GM12878 (cell line): Measurements from ENCODE around the gene MRPL36. TPM values are rescaled to one million over a fixed set of nuclear protein-coding genes. Genes with fewer than 3 reads are reported as not detected.

ENCODE experiments used
- ATAC-seq: fragments of 200-7000 bp; cut with Tn5 transposase; 3 replicates; pipeline ENCODE4 v1.9.1; 2020; ENCODE audit warnings: mild to moderate bottlenecking, moderate library complexity
- BruUV-seq: library from RNA; stranded (reverse); fragments of 400-500 nt; replicated peaks from 2 replicates; lab custom pipeline; 2021; lab: Mats Ljungman, UMichigan
- CTCF ChIA-PET: fragments of 300-600 bp; sonication (Branson Sonifier 250); formaldehyde crosslinking; extraction: SDS; loops from one replicate; lab custom pipeline; 2021; ENCODE audit warnings: inconsistent platforms; lab: Yijun Ruan, JAX
- POLR2A ChIA-PET: fragments of 350-600 bp; formaldehyde crosslinking; extraction: SDS; loops from one replicate; lab custom pipeline; 2021; ENCODE audit warnings: inconsistent platforms; lab: Charles Lee
- RAD21 ChIA-PET: fragments of 300-600 bp; sonication (Branson Sonifier 250); formaldehyde crosslinking; loops from one replicate; lab custom pipeline; 2023; ENCODE audit warnings: antibody characterized with exemption; ENCODE audit not compliant: unreplicated experiment; lab: Charles Lee
- SMC1A ChIA-PET: fragments of 300-600 bp; sonication (Branson Sonifier 250); formaldehyde crosslinking; loops from one replicate; lab custom pipeline; 2023; ENCODE audit not compliant: unreplicated experiment, uncharacterized antibody; lab: Charles Lee
- DNase-seq: peaks from one replicate; pipeline ENCODE4 v3.0.0-alpha.2; 2011; ENCODE audit warnings: low read depth, low spot score
- FAIRE-seq: peaks from 3 replicates; lab custom pipeline; 2011; peaks lifted over from hg19 to GRCh38; lab: Jason Lieb, UNC
- H2AFZ ChIP-seq: 2 replicates; pipeline ENCODE4 v1.6.0; 2011; ENCODE audit warnings: low read depth, low read length, control low read depth; ENCODE audit not compliant: control insufficient read depth
- H3K27ac ChIP-seq: 2 replicates; pipeline ENCODE4 v1.5.1; 2011; ENCODE audit warnings: control low read depth; ENCODE audit not compliant: control insufficient read depth, insufficient read depth
- H3K27me3 ChIP-seq, 2 experiments: replicated peaks in 1 of 2; 2 replicates each; pipeline versions ENCODE4 v1.6.0 to v1.6.1; 2011; ENCODE audit warnings: low read length in 1 of 2; ENCODE audit not compliant: control insufficient read depth in 2 of 2, insufficient read depth in 2 of 2
- H3K36me3 ChIP-seq, 2 experiments: 2 replicates each; pipeline ENCODE4 v1.5.1; 2011; ENCODE audit warnings: low read length in 1 of 2; ENCODE audit not compliant: control insufficient read depth in 2 of 2, insufficient read depth in 2 of 2
- H3K4me1 ChIP-seq: 2 replicates; pipeline ENCODE4 v1.6.1; 2011; ENCODE audit warnings: mild to moderate bottlenecking, low read length, moderate library complexity, mixed read lengths; ENCODE audit not compliant: control insufficient read depth, insufficient read depth
- H3K4me2 ChIP-seq: 2 replicates; pipeline ENCODE4 v1.6.0; 2011; ENCODE audit warnings: control low read depth; ENCODE audit not compliant: control insufficient read depth, insufficient read depth
- H3K4me3 ChIP-seq: fragments of 200-600 bp; sonication (generic); 2 replicates; pipeline ENCODE4 v1.5.1; 2016
- H3K79me2 ChIP-seq: 2 replicates; pipeline ENCODE4 v1.6.0; 2011; ENCODE audit warnings: low read length; ENCODE audit not compliant: control insufficient read depth, insufficient read depth
- H3K9ac ChIP-seq: 2 replicates; pipeline ENCODE4 v1.8.0; 2011; ENCODE audit warnings: low read length, control low read depth, mixed read lengths; ENCODE audit not compliant: control insufficient read depth, insufficient read depth
- H3K9me3 ChIP-seq: replicated peaks from 3 replicates; pipeline ENCODE4 v1.5.1; 2011; ENCODE audit warnings: mild to moderate bottlenecking, low read length; ENCODE audit not compliant: control insufficient read depth, insufficient read depth
- H4K20me1 ChIP-seq: 2 replicates; pipeline ENCODE4 v1.6.0; 2011; ENCODE audit not compliant: control insufficient read depth, insufficient read depth
- ASH2L ChIP-seq: fragments of 300-600, 200-600 bp; sonication (generic); IDR thresholded peaks from 2 replicates; pipeline ENCODE4 v1.6.1; 2017; ENCODE audit warnings: low read depth, mild to moderate bottlenecking, borderline replicate concordance
- DPF2 ChIP-seq: fragments of 450-650 bp; IDR thresholded peaks from 2 replicates; pipeline ENCODE4 v1.6.1; 2017; ENCODE audit warnings: mild to moderate bottlenecking
- ESRRA ChIP-seq: IDR thresholded peaks from 2 replicates; pipeline ENCODE4 v1.6.1; 2012; ENCODE audit warnings: mild to moderate bottlenecking, low read length, improper control_type of control experiment
- HDAC2 ChIP-seq: fragments of 200-600 bp; sonication (generic); IDR thresholded peaks from 2 replicates; pipeline ENCODE4 v1.6.1; 2017
- NBN ChIP-seq: fragments of 450-650 bp; IDR thresholded peaks from 2 replicates; pipeline ENCODE4 v1.6.1; 2016
- PAX8 ChIP-seq: fragments of 450-650 bp; IDR thresholded peaks from 2 replicates; pipeline ENCODE4 v1.6.1; 2017; ENCODE audit warnings: mild to moderate bottlenecking, moderate library complexity
- SMARCA5 ChIP-seq: fragments of 450-650 bp; IDR thresholded peaks from 2 replicates; pipeline ENCODE4 v1.6.1; 2017; ENCODE audit warnings: mild to moderate bottlenecking
- TBL1XR1 ChIP-seq: IDR thresholded peaks from 2 replicates; pipeline ENCODE4 v1.6.1; 2012; ENCODE audit warnings: low read depth, low read length, improper control_type of control experiment
- USF1 ChIP-seq: IDR thresholded peaks from 2 replicates; pipeline ENCODE4 v1.6.1; 2011; ENCODE audit warnings: borderline replicate concordance, low read depth, mild to moderate bottlenecking, moderate library complexity, mixed read lengths, low read length; ENCODE audit not compliant: insufficient read depth; ENCODE audit errors: extremely low read length
- ZBTB11 ChIP-seq: fragments of 450-650 bp; formaldehyde crosslinking; IDR thresholded peaks from 2 replicates; pipeline ENCODE4 v1.5.0; 2022; ENCODE audit warnings: mild to moderate bottlenecking, missing genetic modification characterization
- ZBTB40 ChIP-seq: fragments of 450-650 bp; IDR thresholded peaks from 2 replicates; pipeline ENCODE4 v1.6.1; 2016; ENCODE audit warnings: mild to moderate bottlenecking, moderate library complexity, borderline replicate concordance
- ZNF622 ChIP-seq: fragments of 450-650 bp; IDR thresholded peaks from 2 replicates; pipeline ENCODE4 v1.6.1; 2017; ENCODE audit warnings: mild to moderate bottlenecking, inconsistent platforms
- WGBS: methylation state at CpG from one replicate; pipeline ENCODE4 v1.1.6; 2016; ENCODE audit warnings: low lambda C conversion rate; ENCODE audit not compliant: insufficient replicate concordance, insufficient coverage; ENCODE audit errors: missing lambda C conversion rate; 5-methylcytosine and 5-hydroxymethylcytosine counted together
- in situ Hi-C: fragments of 300-500 bp; cut with MboI; formaldehyde crosslinking; loops from 9 replicates; pipeline ENCODE4 v1.14.3; 2018; ENCODE audit warnings: mixed read lengths
- intact Hi-C: fragments of 100-400 bp; cut with micrococcal nuclease; formaldehyde crosslinking; loops from one replicate; pipeline ENCODE4 v1.14.2; 2022; ENCODE audit not compliant: unreplicated experiment
- polyA plus RNA-seq, 11 experiments: library from polyadenylated mRNA; depleted of rRNA in 4 of 11; unstranded in 6 of 11; stranded (reverse) in 5 of 11; fragments of >200 nt; fragmentation: Nextera tagmentation in 4 of 11; fragmentation: Illumina TruSeq in 1 of 11; extraction: Ambion mirVana in 4 of 11; extraction: Trizol in 1 of 11; gene quantifications; 1 replicate in 1 of 11; 2 replicates in 10 of 11; pipeline versions ENCODE4 v1.2.1 to v1.2.3, GENCODE V29; 2011 to 2016; ENCODE audit warnings: inconsistent platforms in 2 of 11, missing spikeins in 2 of 11, low read depth in 1 of 11
- total RNA-seq, 4 experiments: library from RNA; depleted of rRNA in 3 of 4; stranded (reverse); fragments of >200 nt in 3 of 4; fragmentation: Illumina TruSeq in 1 of 4; extraction: Trizol in 1 of 4; gene quantifications; 2 replicates each; pipeline versions ENCODE4 v1.2.1 to v1.2.3, GENCODE V29; 2013 to 2021

Gene MRPL36
- total and polyA plus RNA-seq, 10 of the 15 experiments (the other 5 are each of a cell fraction or from before 2014, with no cell fraction given) = 89.2 to 559 (median 152) TPM

GRCh38 chr5:1751026-1751863 lies 48.4 kb downstream of the MRPL36 start:
- Histone ChIP-seq H3K79me2 (no peaks in the 10 kb centered on the region), H4K20me1 (no peaks in the 10 kb centered on the region), H3K4me2 (no peak overlapping the region), H3K27me3 (no peaks in the 10 kb centered on the region; a peak in 2 of 4 replicates), H3K4me1 (no peaks in the 10 kb centered on the region), H3K27ac (no peak overlapping the region), H3K9ac (no peak overlapping the region), H2AFZ (no peak overlapping the region), H3K9me3 (no peaks in the 10 kb centered on the region), H3K36me3 (no peaks in the 10 kb centered on the region), H3K4me3 (no peak overlapping the region)
- intact Hi-C loops (no loop called here), in situ Hi-C loops (no loop called here)
- FAIRE-seq = no peak
- ChIA-PET CTCF (no interaction called here), POLR2A (no interaction called here), RAD21 (no interaction called here), SMC1A (no interaction called here)
- WGBS = 42% methylated on average over 23 of the region's 27 CpGs
- no TSS peak for BruUV-seq
- DNase-seq = no peak
- no peak for ATAC-seq
- TF ChIP-seq SMARCA5 (no peak), DPF2 (no peak), ZBTB11 (CRISPR knock-in tag) (no peak), USF1 (no peak), ZBTB40 (no peak), ZNF622 (no peak), HDAC2 (no peak), PAX8 (no peak), NBN (no peak), ASH2L (no peak), TBL1XR1 (no peak), ESRRA (no peak)
